Esophagus muscularis mucosa (tissue), 3 donors: ENCODE measurements around the gene RGMA.

Experiments
- CTCF ChIP-seq, 3 experiments: fragments of 200-600 bp in 2 of 3; fragments of 450-650 bp in 1 of 3; sonication (generic) in 2 of 3; IDR thresholded peaks; one replicate each; pipeline ENCODE4 v1.5.1; 2017 to 2019; ENCODE audit warnings: antibody characterized with exemption in 3 of 3, mild to moderate bottlenecking in 2 of 3, moderate library complexity in 1 of 3
- POLR2A ChIP-seq: fragments of 450-650 bp; IDR thresholded peaks from one replicate; pipeline ENCODE4 v1.6.1; 2017; ENCODE audit warnings: antibody characterized with exemption, moderate library complexity, mild to moderate bottlenecking, low read depth
- POLR2AphosphoS5 ChIP-seq, 2 donors: sonication (generic); formaldehyde crosslinking; IDR thresholded peaks; one replicate each; pipeline ENCODE4 v1.6.1; 2017; ENCODE audit warnings: antibody characterized with exemption in 2 of 2

GRCh38 chr15:93029836-93030429 is 59.1 kb downstream of the RGMA start:
- TF ChIP-seq POLR2A (no peak), CTCF (IDR thresholded peaks at IDR 0.05) (no peak), POLR2AphosphoS5 (IDR thresholded peaks at IDR 0.05) (no peak)
